Urinary bladder (tissue), 4 donors: ENCODE data around the gene GSTA2. TPM values are rescaled to one million over a fixed set of nuclear protein-coding genes. Genes with fewer than 3 reads are reported as not detected.
"Not testable (repeated sequence)": the region's sequence is repeated elsewhere in the genome, so short reads cannot be mapped to it uniquely, and the experiment has no call there.

ENCODE experiments used
- DNase-seq: peaks from one replicate; pipeline ENCODE4 v3.0.0-alpha.2; 2015; ENCODE audit errors: extremely low spot score
- H3K27ac ChIP-seq: one replicate; pipeline ENCODE4 v1.5.1; 2013; ENCODE audit warnings: low read depth, mild to moderate bottlenecking, moderate library complexity
- H3K36me3 ChIP-seq: one replicate; pipeline ENCODE4 v1.6.1; 2013; ENCODE audit warnings: mild to moderate bottlenecking, moderate library complexity; ENCODE audit not compliant: insufficient read depth
- H3K4me1 ChIP-seq: one replicate; pipeline ENCODE4 v1.6.1; 2013; ENCODE audit warnings: mild to moderate bottlenecking, moderate library complexity; ENCODE audit not compliant: insufficient read depth
- H3K4me3 ChIP-seq: one replicate; pipeline ENCODE4 v1.5.1; 2013; ENCODE audit warnings: low read depth, low read length
- WGBS: extraction: QIAGEN DNeasy Blood & Tissue Kit; methylation state at CpG from one replicate; pipeline ENCODE4 v1.1.7; 2013; 5-methylcytosine and 5-hydroxymethylcytosine counted together
- polyA plus RNA-seq: library from polyadenylated mRNA; stranded (reverse); fragments of 200-250 nt; gene quantifications from one replicate; pipeline ENCODE4 v1.2.3, GENCODE V29; 2013
- total RNA-seq: library from RNA; depleted of rRNA; stranded (reverse); fragments of >200 nt; gene quantifications from one replicate; pipeline ENCODE4 v1.2.3, GENCODE V29; 2014
- donor health status: healthy with polysubstance abuse.
- donor health status: healthy.

GSTA2 gene
- total and polyA plus RNA-seq, 2 donors = not detected

DNA sequence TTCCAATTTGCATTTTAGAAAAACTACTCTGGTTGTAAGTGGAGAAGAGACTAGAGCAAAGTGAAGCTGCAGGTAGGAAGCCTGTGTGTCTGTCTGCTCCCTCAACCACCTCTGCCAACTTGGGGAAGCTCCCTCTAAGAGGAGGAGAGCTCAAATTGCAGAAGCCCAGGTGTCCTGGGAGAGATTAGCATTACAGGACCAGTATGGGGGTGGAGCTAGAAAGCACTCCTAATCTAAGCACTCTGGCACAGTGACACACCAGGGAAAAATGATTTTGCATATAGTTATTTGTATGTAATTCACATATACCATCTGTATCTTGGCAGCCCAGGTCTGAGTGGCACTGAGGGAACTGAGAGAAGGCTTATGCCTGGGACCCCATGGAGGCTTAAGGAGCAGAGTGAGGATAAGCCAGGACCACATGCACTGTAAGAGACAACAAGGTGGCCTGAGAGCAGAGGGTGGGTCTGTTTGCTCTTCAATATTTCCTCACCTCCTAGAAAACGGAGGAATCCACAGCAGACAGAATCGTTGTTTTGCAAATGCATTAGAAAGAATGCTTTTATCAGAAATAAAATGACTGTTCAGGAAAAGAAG, 13.6 kb downstream of the GSTA2 start:
- whole genome bisulfite sequencing = 43% methylated on average over 2 of the region's 2 CpGs
- no peaks in the 10 kb centered on the region for H3K4me1 ChIP-seq
- DNase-seq = no peak
- no peaks in the 10 kb centered on the region for H3K36me3 ChIP-seq
- no peak overlapping the region for H3K4me3 ChIP-seq
- H3K27ac ChIP-seq = no peak overlapping the region

DNA sequence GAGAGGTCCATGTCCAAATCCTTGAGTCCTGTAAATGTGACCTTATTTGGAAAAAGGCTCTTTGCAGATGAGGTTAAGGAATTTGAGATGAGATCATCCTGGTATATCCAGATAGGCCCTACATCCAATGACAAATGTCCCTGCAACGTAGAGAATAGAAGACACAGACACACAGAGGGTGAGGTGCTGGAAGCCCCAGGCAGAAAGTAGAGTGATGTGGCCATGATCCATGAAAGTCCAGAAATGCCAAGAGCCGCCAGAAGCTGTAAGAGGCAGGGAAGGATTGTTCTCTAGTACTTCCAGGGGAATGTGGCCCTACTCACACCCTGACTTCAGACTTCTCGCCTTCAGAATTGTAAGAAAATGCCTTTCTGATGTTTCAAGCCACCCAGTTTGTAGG, 16.0 kb downstream of the GSTA2 start:
- not testable (repeated sequence) for H3K27ac ChIP-seq, DNase-seq, H3K36me3 ChIP-seq, H3K4me3 ChIP-seq, H3K4me1 ChIP-seq
- WGBS = 74% methylated on average over 3 of the region's 3 CpGs

DNA sequence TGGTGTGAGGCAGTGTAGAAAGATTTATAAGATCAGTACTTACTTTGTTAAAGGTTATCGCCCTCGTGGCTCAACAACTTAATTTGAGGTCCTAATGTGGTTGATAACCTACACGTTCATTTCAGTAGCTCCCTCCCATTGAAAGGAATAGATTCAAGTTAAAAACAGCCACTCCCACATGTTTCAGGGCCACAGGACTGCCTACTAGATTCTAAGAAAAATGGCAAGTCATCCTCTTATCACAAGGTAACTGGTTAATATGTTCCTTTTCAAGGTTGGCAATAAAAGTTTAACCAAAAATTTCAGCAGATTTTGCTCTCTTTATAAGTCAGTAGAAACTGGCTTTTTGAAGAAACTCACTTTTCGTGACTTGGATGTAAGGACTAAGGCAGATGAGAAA, 17.1 kb downstream of the GSTA2 start:
- Histone ChIP-seq H3K4me3 (no peak overlapping the region), H3K27ac (no peak overlapping the region), H3K36me3 (no peaks in the 10 kb centered on the region), H3K4me1 (no peaks in the 10 kb centered on the region)
- 65% methylated on average over 4 of the region's 4 CpGs for WGBS
- no peak for DNase-seq

DNA sequence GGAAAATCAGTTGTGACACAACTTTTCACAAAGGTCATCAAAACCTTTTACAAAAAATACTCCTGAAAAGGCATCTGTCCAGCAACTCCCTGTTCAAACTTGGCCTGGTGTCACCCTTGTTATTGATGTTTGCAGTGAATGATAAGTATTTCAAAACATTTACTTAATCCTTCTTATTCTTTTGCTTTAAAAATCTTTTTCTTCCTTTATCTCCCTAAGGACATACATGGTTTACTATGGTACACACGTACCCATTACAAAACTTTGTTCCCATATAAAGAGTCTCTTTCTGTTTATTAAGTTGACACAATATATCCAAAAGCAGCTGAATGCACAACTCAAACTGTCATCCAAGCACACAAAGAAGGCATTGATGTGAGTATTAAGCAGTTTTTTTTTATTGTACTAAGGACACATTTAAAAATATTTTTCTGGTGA, 17.5 kb downstream of the GSTA2 start:
- WGBS = 59% methylated on average over 1 of the region's 1 CpG
- Histone ChIP-seq H3K36me3 (no peaks in the 10 kb centered on the region), H3K4me1 (no peaks in the 10 kb centered on the region), H3K27ac (no peak overlapping the region), H3K4me3 (no peak overlapping the region)
- no peak for DNase-seq

DNA sequence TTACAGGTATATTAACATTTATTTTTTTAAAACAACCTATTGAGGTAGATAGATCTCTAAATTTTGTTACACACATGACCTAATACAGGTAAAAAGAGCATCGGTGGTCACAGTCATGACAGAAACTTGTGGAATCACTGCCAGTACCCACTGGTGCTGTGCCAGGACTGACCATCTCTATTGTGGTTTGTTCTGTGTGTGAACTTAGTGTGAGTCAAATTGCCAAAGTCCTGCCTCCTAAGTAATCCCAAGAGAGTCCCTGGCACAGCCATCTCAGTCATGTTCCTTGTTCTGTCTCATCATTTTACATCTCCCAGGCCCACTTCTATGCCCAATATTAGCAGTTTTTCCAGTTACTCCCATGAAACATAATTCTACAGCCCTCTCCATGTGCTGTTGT, 21.4 kb downstream of the GSTA2 start:
- Histone ChIP-seq H3K27ac (no peak overlapping the region), H3K4me3 (no peak overlapping the region), H3K4me1 (no peaks in the 10 kb centered on the region), H3K36me3 (no peaks in the 10 kb centered on the region)
- DNase-seq = no peak
- 92% methylated on average over 1 of the region's 1 CpG for WGBS

DNA sequence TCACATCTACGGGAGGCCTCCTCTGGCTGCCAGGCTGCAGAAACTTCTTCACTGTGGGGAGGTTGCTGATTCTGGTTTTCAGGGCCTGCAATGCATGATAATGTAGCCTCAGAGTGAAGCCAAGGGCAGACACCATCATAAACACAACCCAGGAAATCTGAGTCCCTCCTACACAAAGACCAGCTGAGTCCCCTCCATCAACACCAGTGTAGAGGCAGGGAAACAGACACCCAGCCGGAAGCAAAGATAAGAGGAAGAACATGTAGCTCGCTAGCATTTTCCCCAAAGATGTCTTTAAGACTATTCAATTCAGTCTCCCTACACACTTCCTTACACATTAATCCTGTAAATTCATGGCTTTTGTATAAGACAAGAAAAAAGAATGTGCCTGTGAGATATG, 23.6 kb downstream of the GSTA2 start:
- DNase-seq = no peak
- no peak overlapping the region for H3K4me3 ChIP-seq
- no peak overlapping the region for H3K27ac ChIP-seq
- WGBS = 74% methylated on average over 3 of the region's 3 CpGs
- H3K36me3 ChIP-seq = no peaks in the 10 kb centered on the region
- no peaks in the 10 kb centered on the region for H3K4me1 ChIP-seq

DNA sequence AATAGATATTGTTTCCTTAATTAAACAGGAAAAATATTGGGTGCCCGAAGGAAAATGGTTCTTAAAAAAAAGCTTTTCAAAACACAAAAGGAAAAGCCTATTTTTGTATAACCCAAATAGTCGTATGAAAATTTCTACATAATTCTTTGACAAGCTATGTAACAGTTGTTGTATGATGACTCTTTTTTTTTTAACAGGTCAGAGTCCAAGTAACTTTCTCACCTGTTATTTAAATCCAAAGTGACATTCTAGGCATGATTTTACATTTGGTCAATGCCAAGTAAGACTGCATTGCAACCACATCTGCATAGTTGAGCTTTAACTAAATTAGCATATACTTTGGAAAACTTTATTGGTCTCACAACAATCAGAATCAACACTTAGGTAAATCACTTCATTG, 24.1 kb downstream of the GSTA2 start:
- Histone ChIP-seq H3K4me1 (no peaks in the 10 kb centered on the region), H3K4me3 (no peak overlapping the region), H3K36me3 (no peaks in the 10 kb centered on the region), H3K27ac (no peak overlapping the region)
- WGBS = 79% methylated on average over 2 of the region's 2 CpGs
- no peak for DNase-seq

DNA sequence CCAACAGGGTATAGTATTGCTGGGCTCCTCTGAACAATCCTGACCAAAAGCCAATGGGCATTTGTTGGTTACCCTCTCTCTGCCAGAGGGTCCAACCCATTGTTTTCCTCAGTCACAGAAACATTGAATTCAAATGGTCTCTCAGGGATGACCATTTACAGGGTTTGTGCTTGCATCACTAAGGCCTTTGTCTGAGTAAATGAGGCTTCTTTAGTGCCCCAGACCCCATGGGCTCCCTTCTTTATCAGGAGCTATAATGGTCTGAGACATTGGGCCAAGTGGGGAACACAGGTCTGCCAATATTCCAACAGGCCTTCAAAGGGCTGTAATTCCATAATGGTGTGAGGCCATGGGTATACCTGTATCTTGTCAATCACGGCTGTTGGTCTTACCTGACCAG, 27.1 kb downstream of the GSTA2 start:
- no peaks in the 10 kb centered on the region for H3K4me1 ChIP-seq
- DNase-seq = no peak
- WGBS = 94% methylated on average over 1 of the region's 1 CpG
- no peak overlapping the region for H3K4me3 ChIP-seq
- H3K27ac ChIP-seq = no peak overlapping the region
- H3K36me3 ChIP-seq = no peaks in the 10 kb centered on the region

DNA sequence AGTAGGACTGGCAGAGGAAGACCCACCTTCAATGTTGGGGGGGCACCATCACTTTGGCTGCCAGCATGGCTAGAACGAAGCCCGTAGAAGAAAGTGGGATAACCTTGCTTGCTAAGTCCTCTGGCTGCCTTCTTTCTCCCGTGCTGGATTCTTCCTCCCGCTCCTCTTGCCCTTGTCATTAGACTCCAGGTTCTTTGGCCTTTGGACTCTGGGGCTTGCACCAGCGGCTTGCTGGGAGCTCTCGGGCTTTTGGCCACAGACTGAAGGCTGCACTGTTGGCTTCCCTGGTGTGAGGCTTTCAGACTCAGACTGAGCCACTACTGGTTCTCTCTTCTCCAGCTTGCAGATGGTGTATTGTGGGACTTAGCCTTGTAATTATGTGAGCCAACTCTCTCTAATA, 28.2 kb downstream of the GSTA2 start:
- WGBS = 94% methylated on average over 6 of the region's 6 CpGs
- Histone ChIP-seq H3K4me1 (no peaks in the 10 kb centered on the region), H3K27ac (no peak overlapping the region), H3K4me3 (no peak overlapping the region), H3K36me3 (no peaks in the 10 kb centered on the region)
- no peak for DNase-seq

DNA sequence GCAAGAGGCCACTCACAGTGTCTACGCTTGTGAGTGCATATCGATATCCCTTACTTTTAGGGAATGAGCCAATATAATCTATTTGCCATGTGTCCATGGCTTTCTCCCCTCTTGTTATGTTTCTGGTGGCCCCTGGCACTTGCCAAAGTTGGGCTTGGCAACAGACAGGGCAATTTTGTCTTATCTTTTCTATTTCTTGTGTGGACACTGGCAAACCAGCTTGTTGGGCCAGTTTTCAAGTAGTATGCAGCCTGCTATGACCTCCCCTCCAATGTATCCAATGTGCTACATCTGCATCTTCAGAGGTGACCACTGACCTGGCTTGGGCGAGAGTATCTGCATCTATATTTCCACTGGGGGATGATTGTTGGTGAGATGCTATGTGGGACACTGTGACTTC, 29.2 kb downstream of the GSTA2 start:
- Histone ChIP-seq H3K36me3 (no peaks in the 10 kb centered on the region), H3K4me1 (no peaks in the 10 kb centered on the region), H3K27ac (no peak overlapping the region), H3K4me3 (no peak overlapping the region)
- no peak for DNase-seq
- 87% methylated on average over 3 of the region's 3 CpGs for WGBS

DNA sequence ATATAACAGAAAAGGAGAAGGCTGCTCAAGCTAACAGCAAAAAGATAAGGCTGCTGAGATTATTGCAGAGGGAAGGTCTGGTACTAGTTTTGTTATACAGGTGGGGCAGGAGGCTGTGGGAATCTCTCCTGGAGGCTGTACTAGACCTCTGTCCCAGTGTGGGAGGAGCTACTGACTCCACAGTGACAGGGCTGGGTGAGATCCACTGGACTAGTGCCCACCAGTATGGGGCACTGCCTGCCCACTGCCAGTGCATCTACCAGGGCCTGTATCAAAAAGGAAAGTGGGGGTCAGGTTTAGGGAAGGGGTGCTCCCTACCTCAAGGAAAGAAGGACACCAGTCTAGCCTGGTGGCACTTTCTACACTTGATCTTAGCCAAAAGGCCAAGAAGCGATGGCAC, 30.1 kb downstream of the GSTA2 start:
- 98% methylated on average over 1 of the region's 1 CpG for WGBS
- no peak overlapping the region for H3K27ac ChIP-seq
- no peak for DNase-seq
- H3K4me3 ChIP-seq = no peak overlapping the region
- H3K36me3 ChIP-seq = no peaks in the 10 kb centered on the region
- H3K4me1 ChIP-seq = no peaks in the 10 kb centered on the region

DNA sequence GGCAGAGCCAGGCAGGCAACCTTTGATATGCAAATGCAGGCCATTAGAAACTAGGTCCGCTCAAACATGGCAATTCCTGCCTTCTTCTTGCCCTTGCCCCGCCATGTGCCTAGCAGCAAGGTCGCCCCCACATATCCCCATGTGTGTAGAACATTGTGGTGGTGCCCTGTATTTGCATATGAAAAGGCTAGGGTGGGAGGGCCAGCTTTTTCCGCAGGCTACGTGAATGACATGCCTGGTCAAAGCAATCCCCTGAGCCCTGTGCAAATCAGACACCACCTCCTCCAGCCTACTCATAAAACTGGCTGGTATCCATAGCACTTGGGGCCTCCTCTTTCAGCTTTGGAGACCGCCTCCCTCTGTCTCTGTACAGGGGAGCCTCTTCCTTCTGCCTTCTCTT, 31.6 kb downstream of the GSTA2 start:
- DNase-seq = no peak
- Histone ChIP-seq H3K4me3 (no peak overlapping the region), H3K4me1 (no peaks in the 10 kb centered on the region), H3K36me3 (no peaks in the 10 kb centered on the region), H3K27ac (no peak overlapping the region)
- WGBS = 76% methylated on average over 6 of the region's 6 CpGs

DNA sequence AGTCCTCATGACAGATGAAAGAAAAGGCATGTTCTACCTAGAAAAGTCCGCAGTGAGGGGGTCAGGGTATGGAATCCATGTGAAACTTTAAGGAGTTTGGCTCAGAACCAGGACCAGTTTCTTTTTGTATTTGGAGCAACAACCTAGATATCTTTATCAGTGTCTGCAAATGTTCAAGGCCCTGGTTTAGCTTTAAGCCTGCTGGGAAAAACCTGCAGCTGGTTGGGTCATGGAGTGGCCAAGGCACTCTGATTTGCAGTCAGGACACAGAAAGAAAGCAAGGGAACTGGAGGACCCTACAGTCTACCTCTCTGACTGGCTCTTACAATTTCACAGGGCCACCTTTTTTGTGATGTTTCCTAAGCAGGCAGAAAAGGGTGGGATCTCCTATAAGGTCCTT, 33.7 kb downstream of the GSTA2 start:
- no peaks in the 10 kb centered on the region for H3K4me1 ChIP-seq
- no peak for DNase-seq
- H3K27ac ChIP-seq = no peak overlapping the region
- no peak overlapping the region for H3K4me3 ChIP-seq
- H3K36me3 ChIP-seq = no peaks in the 10 kb centered on the region
- WGBS = 62% methylated on average over 1 of the region's 1 CpG

DNA sequence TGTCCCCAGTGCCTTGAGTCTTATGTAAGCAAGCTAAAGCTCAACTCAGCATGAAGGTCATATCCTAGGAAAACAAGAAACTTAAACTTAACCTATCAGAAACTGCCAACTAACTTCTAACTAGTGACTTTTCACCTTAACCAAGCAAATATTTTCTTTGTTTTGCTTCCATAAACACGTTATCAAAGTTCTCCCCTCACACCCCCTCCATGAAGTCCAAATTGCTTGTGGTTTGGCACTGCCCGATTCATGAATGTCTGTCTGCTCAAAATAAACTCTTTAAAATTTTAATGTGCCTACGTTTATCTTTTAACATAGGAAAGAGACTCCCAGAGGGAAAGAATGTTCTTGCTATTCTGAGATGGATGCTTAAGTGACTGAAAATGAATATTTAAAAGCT, 34.9 kb downstream of the GSTA2 start:
- DNase-seq = no peak

DNA sequence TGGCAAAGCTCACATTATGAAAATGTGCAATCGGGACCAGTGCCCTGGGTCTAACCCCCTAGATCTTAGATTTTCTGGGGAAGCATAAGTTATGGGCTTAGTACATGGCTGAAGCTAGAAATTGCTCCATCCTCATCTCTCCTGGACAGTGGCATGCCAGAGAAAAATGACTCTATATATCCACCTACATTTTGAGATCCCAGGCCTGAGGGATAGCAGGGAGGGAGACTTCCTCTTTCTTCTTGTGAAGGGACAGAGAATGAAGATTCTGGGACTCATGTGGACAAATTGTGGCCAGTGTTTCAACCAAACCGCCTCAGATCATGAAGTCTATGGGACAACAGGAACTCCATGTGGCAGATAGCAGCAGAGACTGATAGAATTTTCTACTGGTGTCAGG, 35.4 kb downstream of the GSTA2 start:
- Histone ChIP-seq H3K36me3 (no peaks in the 10 kb centered on the region), H3K4me1 (no peaks in the 10 kb centered on the region), H3K27ac (no peak overlapping the region), H3K4me3 (no peak overlapping the region)
- WGBS = 90% methylated on average over 2 of the region's 2 CpGs
- no peak for DNase-seq

More for the DNA sequence above, 34.9 kb downstream of the GSTA2 start:
- no peak overlapping the region for H3K4me3 ChIP-seq
- H3K4me1 ChIP-seq = no peaks in the 10 kb centered on the region
- WGBS = 38% methylated on average over 3 of the region's 3 CpGs
- no peak overlapping the region for H3K27ac ChIP-seq
- H3K36me3 ChIP-seq = no peaks in the 10 kb centered on the region
